ENCODE results near the gene OTOS. TPM values are rescaled to one million over a fixed set of nuclear protein-coding genes. Genes with fewer than 3 reads are reported as not detected.
A peak's percentile ranks its signal among the peaks of the same experiment; 100 is the strongest.

OTOS gene
- total RNA-seq, 1 experiment from 2014 or later: not detected

GRCh38 chr2:240136671-240137292 is 3.7 kb downstream of the OTOS start:
- no peak for TF ChIP-seq CTCF (IDR thresholded peaks at IDR 0.05; ENCODE audit: unreplicated experiment)
- peak overlapping the region; percentile 99 for H3K4me3 Mint-ChIP-seq (ENCODE audit: low read depth, unreplicated experiment)
- peaks cover 16% of the 10 kb centered on the region for H3K36me3 Mint-ChIP-seq (ENCODE audit: insufficient read depth, unreplicated experiment)
- CTCF ChIA-PET: no interaction called here
- H3K27me3 Mint-ChIP-seq (ENCODE audit: unreplicated experiment): peaks cover 46% of the 10 kb centered on the region
- no TSS peak for BruUV-seq (replicated peaks)
- intact Hi-C loops (cut with micrococcal nuclease; ENCODE audit: unreplicated experiment): no loop called here
- no peaks in the 10 kb centered on the region for H3K9me3 Mint-ChIP-seq (ENCODE audit: low read depth, unreplicated experiment)
- peak overlapping the region; percentile 89 for H3K27ac Mint-ChIP-seq (ENCODE audit: unreplicated experiment)
- H3K4me1 Mint-ChIP-seq (ENCODE audit: low read depth, unreplicated experiment): peaks cover 13% of the 10 kb centered on the region
- DNase-seq: no peak

- intact Hi-C loops (cut with micrococcal nuclease; ENCODE audit: unreplicated experiment): no loop called here
- H3K27ac Mint-ChIP-seq (ENCODE audit: unreplicated experiment): peak within 1 kb of the TSS; percentile 89
- peak within 1 kb of the TSS; percentile 99 for H3K4me3 Mint-ChIP-seq (ENCODE audit: low read depth, unreplicated experiment)
- CTCF ChIA-PET: no interaction called here
- peak; percentile 93 for DNase-seq
- no peak for TF ChIP-seq CTCF (IDR thresholded peaks at IDR 0.05; ENCODE audit: unreplicated experiment)
- H3K27me3 Mint-ChIP-seq (ENCODE audit: unreplicated experiment): peaks cover 39% of the 10 kb centered on the region
- H3K9me3 Mint-ChIP-seq (ENCODE audit: low read depth, unreplicated experiment): no peaks in the 10 kb centered on the region
- peaks cover 16% of the 10 kb centered on the region for H3K36me3 Mint-ChIP-seq (ENCODE audit: insufficient read depth, unreplicated experiment)
- H3K4me1 Mint-ChIP-seq (ENCODE audit: low read depth, unreplicated experiment): peaks cover 13% of the 10 kb centered on the region
- BruUV-seq (replicated peaks): no TSS peak
Measured at GRCh38 chr2:240136013-240136670, 4.3 kb downstream of the OTOS start, which contains the start of gene COPS9. COPS9 (minus strand) TSS chr2:240136305; CDS start chr2:240136284, 21 bp downstream.

GRCh38 chr2:240135706-240136012 is 4.8 kb downstream of the OTOS start:
- no peak for DNase-seq
- BruUV-seq (replicated peaks): no TSS peak
- H3K27ac Mint-ChIP-seq (ENCODE audit: unreplicated experiment): peak overlapping the region; percentile 89
- peaks cover 35% of the 10 kb centered on the region for H3K27me3 Mint-ChIP-seq (ENCODE audit: unreplicated experiment)
- TF ChIP-seq CTCF (IDR thresholded peaks at IDR 0.05; ENCODE audit: unreplicated experiment): no peak
- peaks cover 13% of the 10 kb centered on the region for H3K4me1 Mint-ChIP-seq (ENCODE audit: low read depth, unreplicated experiment)
- intact Hi-C loops (cut with micrococcal nuclease; ENCODE audit: unreplicated experiment): no loop called here
- CTCF ChIA-PET: no interaction called here
- H3K9me3 Mint-ChIP-seq (ENCODE audit: low read depth, unreplicated experiment): no peaks in the 10 kb centered on the region
- H3K4me3 Mint-ChIP-seq (ENCODE audit: low read depth, unreplicated experiment): peak overlapping the region; percentile 99
- peaks cover 16% of the 10 kb centered on the region for H3K36me3 Mint-ChIP-seq (ENCODE audit: insufficient read depth, unreplicated experiment)

GRCh38 chr2:240134956-240135520 is 5.4 kb downstream of the OTOS start:
- Mint-ChIP-seq H3K36me3 (ENCODE audit: insufficient read depth, unreplicated experiment) (peaks cover 16% of the 10 kb centered on the region), H3K27ac (ENCODE audit: unreplicated experiment) (peak overlapping the region; percentile 89), H3K9me3 (ENCODE audit: low read depth, unreplicated experiment) (no peaks in the 10 kb centered on the region), H3K4me3 (ENCODE audit: low read depth, unreplicated experiment) (peak overlapping the region; percentile 99), H3K27me3 (ENCODE audit: unreplicated experiment) (peaks cover 28% of the 10 kb centered on the region), H3K4me1 (ENCODE audit: low read depth, unreplicated experiment) (peaks cover 13% of the 10 kb centered on the region)
- no peak for DNase-seq
- BruUV-seq (replicated peaks): no TSS peak
- intact Hi-C loops (cut with micrococcal nuclease; ENCODE audit: unreplicated experiment): no loop called here
- TF ChIP-seq CTCF (IDR thresholded peaks at IDR 0.05; ENCODE audit: unreplicated experiment): no peak
- CTCF ChIA-PET: no interaction called here

All from Calu3 (cell line).